Kidney (tissue), 14 donors: ENCODE results near the gene FGB. TPM values are rescaled to one million over a fixed set of nuclear protein-coding genes. Genes with fewer than 3 reads are reported as not detected.
"Not testable (repeated sequence)": the region's sequence is repeated elsewhere in the genome, so short reads cannot be mapped to it uniquely, and the experiment has no call there.

Experiments
- DNase-seq, 5 donors: peaks; one replicate each; pipeline ENCODE4 v3.0.0-alpha.2; 2013 to 2020
- FAIRE-seq: peaks from 2 replicates; lab custom pipeline; 2012; peaks lifted over from hg19 to GRCh38; lab: Jason Lieb, UNC
- H3K27ac ChIP-seq, 2 donors: one replicate each; pipeline ENCODE4 v1.7.0; 2013; ENCODE audit warnings: low read depth in 2 of 2, low read length in 2 of 2, inconsistent platforms in 1 of 2
- H3K27me3 ChIP-seq: one replicate; pipeline ENCODE4 v1.7.1; 2013; ENCODE audit warnings: low read length, inconsistent platforms; ENCODE audit not compliant: control insufficient read depth, insufficient read depth
- H3K36me3 ChIP-seq, 3 donors: one replicate each; pipeline versions ENCODE4 v1.7.0 to v1.7.1; 2013; ENCODE audit warnings: low read length in 3 of 3, control low read depth in 1 of 3, inconsistent platforms in 1 of 3; ENCODE audit not compliant: insufficient read depth in 3 of 3, control insufficient read depth in 2 of 3
- H3K4me1 ChIP-seq, 3 donors: one replicate each; pipeline versions ENCODE4 v1.7.0 to v1.7.1; 2013; ENCODE audit warnings: low read length in 3 of 3, inconsistent platforms in 1 of 3, low read depth in 1 of 3; ENCODE audit not compliant: control insufficient read depth in 2 of 3, insufficient read depth in 2 of 3
- H3K4me3 ChIP-seq, 3 donors: one replicate each; pipeline versions ENCODE4 v1.7.0 to v1.8.1; 2013; ENCODE audit warnings: low read length in 3 of 3, control low read depth in 1 of 3, inconsistent platforms in 1 of 3
- H3K9ac ChIP-seq, 3 donors: one replicate each; pipeline versions ENCODE4 v1.7.0 to v1.7.1; 2013; ENCODE audit warnings: low read length in 3 of 3, control low read depth in 1 of 3, inconsistent platforms in 1 of 3
- H3K9me3 ChIP-seq, 3 donors: one replicate each; pipeline versions ENCODE4 v1.7.0 to v1.7.1; 2013; ENCODE audit warnings: low read length in 3 of 3, control low read depth in 1 of 3, inconsistent platforms in 1 of 3; ENCODE audit not compliant: control insufficient read depth in 2 of 3, insufficient read depth in 1 of 3
- intact Hi-C: fragments of 100-400 bp; cut with DNase I; formaldehyde crosslinking; loops from one replicate; pipeline ENCODE4 v1.11.1; 2022
- polyA plus RNA-seq: library from polyadenylated mRNA; stranded (reverse); fragments of 350-450 nt; fragmentation: Illumina TruSeq; extraction: RNeasy Lipid Tissue Mini Kit (QIAGEN cat#74804); gene quantifications from one replicate; pipeline ENCODE4 v1.2.3, GENCODE V29; 2014; ENCODE audit warnings: low read depth, low replicate concordance; ENCODE audit not compliant: insufficient read depth
- total RNA-seq: library from RNA; stranded (reverse); fragmentation: NEBNext Ultra II Directional; extraction: Animal tissue kit (Norgen Biotek cat#: 25700); gene quantifications from one replicate; pipeline ENCODE4 v1.2.1, GENCODE V29; 2021
- TF ChIP-seq, protein P1 (sequence below): IDR thresholded peaks from 3 replicates; pipeline ENCODE4 v1.5.1; 2012; ENCODE audit warnings: mild to moderate bottlenecking, moderate library complexity, borderline replicate concordance; ENCODE audit not compliant: insufficient read depth; ENCODE audit errors: extremely low read depth
- donor health status: control.
- donor health status: control.
- donor health status: control.
- donor health status: control.
- donor health status: control.
- donor health status: DM: yes; HTN: yes; CAD: no.
- donor health status: Normal renal cell carcinoma (clear cell type).

FGB gene
- total and polyA plus RNA-seq, 2 donors from 2014 or later, result 23.5 to 42.5 TPM

DNA sequence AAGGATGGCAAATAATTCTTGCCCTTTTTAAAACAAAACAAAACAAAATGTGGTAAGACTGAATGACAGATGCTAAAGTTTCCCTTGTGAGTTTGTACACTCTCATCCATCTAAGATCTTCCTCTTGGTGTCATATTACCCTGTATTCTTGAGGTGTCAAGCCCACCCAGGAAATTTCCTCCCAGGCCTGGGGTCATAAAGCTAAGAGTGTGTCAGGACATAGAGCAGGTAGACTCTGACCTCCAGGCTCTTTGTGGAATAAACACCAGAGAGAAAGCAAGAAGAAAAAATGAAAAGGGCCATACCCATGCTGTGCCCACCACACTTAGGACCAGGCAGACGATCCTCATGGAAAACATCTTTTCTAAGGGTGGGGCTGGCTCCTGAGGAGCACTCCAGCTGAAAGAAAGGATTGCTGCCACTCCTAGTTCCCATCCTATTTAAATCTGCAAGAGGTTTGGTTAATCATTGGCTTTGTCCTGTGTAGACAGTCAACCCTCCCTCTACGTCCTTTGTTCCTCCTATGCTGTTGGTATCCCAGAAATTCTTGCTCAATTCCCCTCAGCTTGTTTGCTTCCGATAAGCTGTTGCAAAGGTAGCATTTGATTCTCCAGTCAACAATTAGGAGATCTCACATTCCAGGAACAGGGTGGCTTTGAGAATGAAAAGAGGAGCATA, 27.7 kb downstream of the FGB start, which contains the start of gene FGA:
TSS of gene FGA (minus strand) at position 414 of the 678 bp plus-strand sequence. CDS start at position 359, 55 bp downstream.
- no peaks in the 10 kb centered on the region for H3K36me3 ChIP-seq
- peak in 1 of 5 donors; percentile 7 for DNase-seq
- TF ChIP-seq, protein P1, sequence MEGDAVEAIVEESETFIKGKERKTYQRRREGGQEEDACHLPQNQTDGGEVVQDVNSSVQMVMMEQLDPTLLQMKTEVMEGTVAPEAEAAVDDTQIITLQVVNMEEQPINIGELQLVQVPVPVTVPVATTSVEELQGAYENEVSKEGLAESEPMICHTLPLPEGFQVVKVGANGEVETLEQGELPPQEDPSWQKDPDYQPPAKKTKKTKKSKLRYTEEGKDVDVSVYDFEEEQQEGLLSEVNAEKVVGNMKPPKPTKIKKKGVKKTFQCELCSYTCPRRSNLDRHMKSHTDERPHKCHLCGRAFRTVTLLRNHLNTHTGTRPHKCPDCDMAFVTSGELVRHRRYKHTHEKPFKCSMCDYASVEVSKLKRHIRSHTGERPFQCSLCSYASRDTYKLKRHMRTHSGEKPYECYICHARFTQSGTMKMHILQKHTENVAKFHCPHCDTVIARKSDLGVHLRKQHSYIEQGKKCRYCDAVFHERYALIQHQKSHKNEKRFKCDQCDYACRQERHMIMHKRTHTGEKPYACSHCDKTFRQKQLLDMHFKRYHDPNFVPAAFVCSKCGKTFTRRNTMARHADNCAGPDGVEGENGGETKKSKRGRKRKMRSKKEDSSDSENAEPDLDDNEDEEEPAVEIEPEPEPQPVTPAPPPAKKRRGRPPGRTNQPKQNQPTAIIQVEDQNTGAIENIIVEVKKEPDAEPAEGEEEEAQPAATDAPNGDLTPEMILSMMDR, result no peak
- H3K27ac ChIP-seq, result no peak within 1 kb of the TSS
- intact Hi-C loops, result no loop called here
- H3K9ac ChIP-seq, result no peak within 1 kb of the TSS
- H3K4me1 ChIP-seq, result no peaks in the 10 kb centered on the region
- no peak for FAIRE-seq
- H3K27me3 ChIP-seq, result no peaks in the 10 kb centered on the region
- H3K9me3 ChIP-seq, result no peaks in the 10 kb centered on the region
- H3K4me3 ChIP-seq, result peak within 1 kb of the TSS in 1 of 3 donors; percentile 43

GRCh38 chr4:154591890-154592289, 29.1 kb downstream of the FGB start:
- Histone ChIP-seq H3K9me3 (no peaks in the 10 kb centered on the region), H3K4me1 (no peaks in the 10 kb centered on the region), H3K36me3 (no peaks in the 10 kb centered on the region), H3K27ac (no peak overlapping the region), H3K4me3 (no peak overlapping the region), H3K27me3 (no peaks in the 10 kb centered on the region), H3K9ac (no peak overlapping the region)
- intact Hi-C loops, result no loop called here
- no peak for DNase-seq
- FAIRE-seq, result no peak
- TF ChIP-seq, protein P1, result no peak

DNA sequence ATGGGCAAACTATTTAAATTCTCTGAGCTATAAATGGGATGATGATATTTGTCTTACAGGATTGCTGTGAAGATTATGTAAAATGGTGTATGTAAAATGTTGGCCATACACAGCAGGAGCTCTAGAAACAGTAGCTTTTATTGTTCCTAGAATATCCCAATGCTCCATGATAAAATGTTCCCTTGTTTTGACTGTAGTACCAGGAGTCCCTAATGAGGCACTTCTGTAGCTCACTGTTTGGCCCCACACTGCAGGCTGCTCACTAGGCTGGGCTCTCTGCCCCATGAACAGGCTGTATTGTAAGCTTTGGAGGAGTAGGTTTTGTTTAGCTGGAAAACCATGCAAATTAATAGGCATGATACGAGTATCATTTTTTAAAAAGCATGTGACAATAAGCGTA, 31.1 kb downstream of the FGB start:
- Histone ChIP-seq H3K27me3 (no peaks in the 10 kb centered on the region), H3K9me3 (no peaks in the 10 kb centered on the region), H3K27ac (no peak overlapping the region), H3K36me3 (no peaks in the 10 kb centered on the region), H3K4me1 (no peaks in the 10 kb centered on the region), H3K9ac (no peak overlapping the region), H3K4me3 (no peak overlapping the region)
- intact Hi-C loops, result no loop called here
- TF ChIP-seq, protein P1, result no peak
- DNase-seq, result no peak
- no peak for FAIRE-seq

GRCh38 chr4:154594343-154594742, 31.5 kb downstream of the FGB start:
- FAIRE-seq, H3K4me3 ChIP-seq, H3K4me1 ChIP-seq, H3K36me3 ChIP-seq, H3K9me3 ChIP-seq, H3K27ac ChIP-seq, H3K9ac ChIP-seq, H3K27me3 ChIP-seq, intact Hi-C loops, DNase-seq: not testable (repeated sequence)
